CD14-positive monocyte (primary cell): ENCODE data around the gene ZNFX1. TPM values are rescaled to one million over a fixed set of nuclear protein-coding genes. Genes with fewer than 3 reads are reported as not detected.
A peak's percentile ranks its signal among the peaks of the same experiment; 100 is the strongest.

Source experiments
- DNase-seq, 3 donors: peaks; one replicate each; pipeline ENCODE4 v3.0.0-alpha.2; 2011 to 2022
- H2AFZ ChIP-seq: 2 replicates; pipeline ENCODE4 v1.6.0; 2012; ENCODE audit warnings: mild to moderate bottlenecking, low read depth, low read length, inconsistent platforms; ENCODE audit not compliant: insufficient read depth, poor library complexity, severe bottlenecking
- H3K27ac ChIP-seq, 2 donors: 1 replicate in 1 of 2; 2 replicates in 1 of 2; pipeline ENCODE4 v1.5.1; 2012 to 2013; ENCODE audit warnings: low read length in 2 of 2, control low read depth in 1 of 2, inconsistent platforms in 1 of 2, low read depth in 1 of 2, mild to moderate bottlenecking in 1 of 2
- H3K27me3 ChIP-seq, 2 donors: one replicate each; pipeline versions ENCODE4 v1.6.0 to v1.6.1; 2011 to 2013; ENCODE audit warnings: low read length in 2 of 2; ENCODE audit not compliant: control insufficient read depth in 2 of 2, insufficient read depth in 2 of 2
- H3K36me3 ChIP-seq, 2 donors: replicated peaks in 1 of 2; 1 replicate in 1 of 2; 2 replicates in 1 of 2; pipeline versions ENCODE4 v1.5.1 to v1.6.1; 2012 to 2013; ENCODE audit warnings: low read length in 2 of 2, control low read depth in 1 of 2, inconsistent platforms in 1 of 2, mild to moderate bottlenecking in 1 of 2; ENCODE audit not compliant: insufficient read depth in 2 of 2, control insufficient read depth in 1 of 2
- H3K4me1 ChIP-seq, 2 donors: 1 replicate in 1 of 2; 2 replicates in 1 of 2; pipeline versions ENCODE4 v1.5.1 to v1.6.1; 2012 to 2013; ENCODE audit warnings: low read length in 2 of 2, control low read depth in 1 of 2, inconsistent platforms in 1 of 2, mild to moderate bottlenecking in 1 of 2, moderate library complexity in 1 of 2; ENCODE audit not compliant: insufficient read depth in 2 of 2, control insufficient read depth in 1 of 2
- H3K4me2 ChIP-seq: replicated peaks from 2 replicates; pipeline ENCODE3; 2012; ENCODE audit warnings: low read length, moderate library complexity, mild to moderate bottlenecking; ENCODE audit not compliant: poor library complexity, severe bottlenecking; ENCODE audit errors: extremely low read depth
- H3K4me3 ChIP-seq, 3 experiments: fragments of 200-600 bp in 1 of 3; sonication (generic) in 1 of 3; replicated peaks in 1 of 3; 1 replicate in 2 of 3; 2 replicates in 1 of 3; pipeline ENCODE4 v1.5.1; 2011 to 2013; ENCODE audit warnings: low read length in 3 of 3, mild to moderate bottlenecking in 3 of 3, control low read depth in 2 of 3, low read depth in 2 of 3, inconsistent platforms in 1 of 3, moderate library complexity in 1 of 3
- H3K79me2 ChIP-seq: 2 replicates; pipeline ENCODE4 v1.6.0; 2012; ENCODE audit warnings: mild to moderate bottlenecking, control low read depth, inconsistent platforms, low read length, moderate library complexity; ENCODE audit not compliant: insufficient read depth
- H3K9ac ChIP-seq: 2 replicates; pipeline ENCODE4 v1.6.0; 2017; ENCODE audit warnings: low read length, mild to moderate bottlenecking; ENCODE audit not compliant: insufficient read depth, poor library complexity, severe bottlenecking
- H3K9me3 ChIP-seq, 2 donors: replicated peaks in 1 of 2; 1 replicate in 1 of 2; 2 replicates in 1 of 2; pipeline versions ENCODE4 v1.5.1 to v1.6.1; 2012 to 2013; ENCODE audit warnings: low read length in 2 of 2, control low read depth in 1 of 2; ENCODE audit not compliant: control insufficient read depth in 1 of 2, insufficient read depth in 1 of 2
- H4K20me1 ChIP-seq: 2 replicates; pipeline ENCODE4 v1.6.0; 2012; ENCODE audit warnings: mild to moderate bottlenecking, low read length, control low read depth, moderate library complexity; ENCODE audit not compliant: insufficient read depth
- H3K27ac Mint-ChIP-seq, 7 donors: one replicate each; pipeline ENCODE4 v1.8.0; 2020; ENCODE audit warnings: mild to moderate bottlenecking in 7 of 7, mixed read lengths in 7 of 7, moderate library complexity in 6 of 7, inconsistent platforms in 2 of 7
- H3K27me3 Mint-ChIP-seq, 3 donors: one replicate each; pipeline ENCODE4 v1.8.0; 2021 to 2022; ENCODE audit warnings: low read depth in 3 of 3, mild to moderate bottlenecking in 3 of 3, mixed read lengths in 3 of 3, moderate library complexity in 3 of 3, inconsistent platforms in 1 of 3
- H3K36me3 Mint-ChIP-seq, 2 donors: one replicate each; pipeline ENCODE4 v1.8.0; 2020; ENCODE audit warnings: mixed read lengths in 2 of 2, inconsistent platforms in 1 of 2, mild to moderate bottlenecking in 1 of 2
- H3K4me1 Mint-ChIP-seq: one replicate; pipeline ENCODE4 v1.8.0; 2020; ENCODE audit warnings: mild to moderate bottlenecking, mixed read lengths
- H3K4me3 Mint-ChIP-seq, 2 donors: one replicate each; pipeline ENCODE4 v1.8.0; 2020; ENCODE audit warnings: mild to moderate bottlenecking in 2 of 2, mixed read lengths in 2 of 2, moderate library complexity in 1 of 2
- H3K9me3 Mint-ChIP-seq, 7 donors: one replicate each; pipeline ENCODE4 v1.8.0; 2020 to 2022; ENCODE audit warnings: mixed read lengths in 7 of 7, mild to moderate bottlenecking in 6 of 7, moderate library complexity in 6 of 7, inconsistent platforms in 2 of 7
- WGBS: methylation state at CpG from one replicate; pipeline ENCODE4 v1.1.5; 2013; ENCODE audit warnings: missing lambda C conversion rate; ENCODE audit not compliant: insufficient coverage; 5-methylcytosine and 5-hydroxymethylcytosine counted together
- intact Hi-C, 2 donors: fragments of 100-400 bp; cut with micrococcal nuclease; formaldehyde crosslinking; loops; one replicate each; pipeline versions ENCODE4 v1.15.0 to v1.15.1; 2023
- polyA plus RNA-seq, 3 donors: library from polyadenylated mRNA; depleted of rRNA in 1 of 3; unstranded in 2 of 3; stranded (reverse) in 1 of 3; fragments of 300-500 nt in 2 of 3; fragments of >200 nt in 1 of 3; fragmentation: Illumina TruSeq in 2 of 3; gene quantifications; 1 replicate in 2 of 3; 2 replicates in 1 of 3; pipeline ENCODE4 v1.2.3, GENCODE V29; 2012 to 2021
- TF ChIP-seq, protein P1 (sequence below): fragments of 200-600 bp; IDR thresholded peaks from one replicate; pipeline ENCODE4 v1.8.0; 2022; ENCODE audit warnings: antibody characterized with exemption, mild to moderate bottlenecking

ZNFX1 gene
- polyA plus RNA-seq, 3 donors: 11.4 to 23.2 (median 13.3) TPM

DNA sequence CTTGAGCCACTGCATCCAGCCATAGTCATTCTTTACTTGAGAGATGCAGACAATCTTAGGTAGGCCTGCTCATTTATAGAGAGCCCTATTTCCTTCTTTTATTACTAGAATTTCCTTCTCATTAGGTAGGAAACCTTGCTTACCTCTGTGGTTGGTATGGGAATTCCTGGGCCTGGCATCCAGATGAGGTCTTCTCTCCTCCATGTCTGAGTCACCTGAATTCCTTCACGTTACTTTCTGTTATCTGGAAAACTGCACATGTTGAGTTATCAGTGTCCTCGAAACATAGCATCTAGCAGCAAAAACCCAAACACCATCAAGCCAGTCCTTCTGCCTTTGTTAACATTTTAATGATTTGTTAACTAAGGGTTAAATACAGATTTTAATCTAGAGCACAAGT, 2.2 kb downstream of the ZNFX1 start:
- H3K9me3 ChIP-seq: peaks cover 6 to 10% of the 10 kb centered on the region in 2 donors
- H3K4me2 ChIP-seq: peak overlapping the region; percentile 95
- H3K4me1 ChIP-seq: peaks cover 41 to 50% of the 10 kb centered on the region in 2 donors
- Mint-ChIP-seq H3K27ac (peak overlapping the region in 5 of 7 donors; percentile 7 to 98 (median 75)), H3K36me3 (peaks cover 41 to 66% of the 10 kb centered on the region in 2 donors), H3K27me3 (peaks cover 0 to 2% (median 0%) of the 10 kb centered on the region in 3 donors), H3K4me3 (no peak overlapping the region), H3K9me3 (peaks cover 5 to 19% (median 15%) of the 10 kb centered on the region in 7 donors), H3K4me1 (peaks cover 44% of the 10 kb centered on the region)
- H2AFZ ChIP-seq: no peak overlapping the region
- H3K27ac ChIP-seq: peak overlapping the region in 1 of 2 donors; percentile 94
- peak overlapping the region in 1 of 3 experiments; percentile 92 for H3K4me3 ChIP-seq
- H4K20me1 ChIP-seq: peaks cover 74% of the 10 kb centered on the region
- no CpG with 5 or more reads among the region's 2 CpGs for WGBS
- intact Hi-C loops: no loop called here
- no peaks in the 10 kb centered on the region for H3K27me3 ChIP-seq
- H3K79me2 ChIP-seq: peaks cover 92% of the 10 kb centered on the region
- TF ChIP-seq, protein P1, sequence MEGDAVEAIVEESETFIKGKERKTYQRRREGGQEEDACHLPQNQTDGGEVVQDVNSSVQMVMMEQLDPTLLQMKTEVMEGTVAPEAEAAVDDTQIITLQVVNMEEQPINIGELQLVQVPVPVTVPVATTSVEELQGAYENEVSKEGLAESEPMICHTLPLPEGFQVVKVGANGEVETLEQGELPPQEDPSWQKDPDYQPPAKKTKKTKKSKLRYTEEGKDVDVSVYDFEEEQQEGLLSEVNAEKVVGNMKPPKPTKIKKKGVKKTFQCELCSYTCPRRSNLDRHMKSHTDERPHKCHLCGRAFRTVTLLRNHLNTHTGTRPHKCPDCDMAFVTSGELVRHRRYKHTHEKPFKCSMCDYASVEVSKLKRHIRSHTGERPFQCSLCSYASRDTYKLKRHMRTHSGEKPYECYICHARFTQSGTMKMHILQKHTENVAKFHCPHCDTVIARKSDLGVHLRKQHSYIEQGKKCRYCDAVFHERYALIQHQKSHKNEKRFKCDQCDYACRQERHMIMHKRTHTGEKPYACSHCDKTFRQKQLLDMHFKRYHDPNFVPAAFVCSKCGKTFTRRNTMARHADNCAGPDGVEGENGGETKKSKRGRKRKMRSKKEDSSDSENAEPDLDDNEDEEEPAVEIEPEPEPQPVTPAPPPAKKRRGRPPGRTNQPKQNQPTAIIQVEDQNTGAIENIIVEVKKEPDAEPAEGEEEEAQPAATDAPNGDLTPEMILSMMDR: no peak
- H3K9ac ChIP-seq: no peak overlapping the region
- peaks cover 48 to 57% of the 10 kb centered on the region in 2 donors for H3K36me3 ChIP-seq
- DNase-seq: no peak

DNA sequence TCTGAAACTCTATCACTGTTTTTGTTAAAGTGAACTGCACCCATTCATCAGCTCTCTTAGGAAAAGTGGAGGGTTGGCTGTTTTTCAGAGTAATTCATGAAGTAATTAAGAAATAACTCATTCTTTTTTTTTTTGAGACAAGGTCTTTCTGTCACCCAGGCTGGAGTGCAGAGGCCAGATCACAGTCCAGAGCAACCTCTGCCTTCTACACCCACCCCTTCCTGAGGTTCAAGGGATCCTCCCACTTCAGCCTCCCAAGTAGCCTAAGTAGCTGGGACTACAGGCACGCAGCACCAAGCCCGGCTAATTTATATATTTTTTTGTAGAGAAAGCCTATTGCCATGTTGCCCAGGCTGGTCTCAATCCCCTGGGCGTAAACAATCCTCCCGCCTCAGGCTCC, 2.6 kb downstream of the ZNFX1 start:
- Mint-ChIP-seq H3K9me3 (peaks cover 1 to 15% (median 11%) of the 10 kb centered on the region in 7 donors), H3K27ac (peak overlapping the region in 2 of 7 donors; percentile 83 to 98), H3K36me3 (peaks cover 41 to 66% of the 10 kb centered on the region in 2 donors), H3K4me3 (no peak overlapping the region), H3K27me3 (peaks cover 0 to 2% (median 0%) of the 10 kb centered on the region in 3 donors), H3K4me1 (peaks cover 47% of the 10 kb centered on the region)
- no peak for DNase-seq
- intact Hi-C loops: no loop called here
- H3K9me3 ChIP-seq: peaks cover 2 to 6% of the 10 kb centered on the region in 2 donors
- no peak overlapping the region for H3K4me2 ChIP-seq
- TF ChIP-seq, protein P1: no peak
- peaks cover 48 to 57% of the 10 kb centered on the region in 2 donors for H3K36me3 ChIP-seq
- no peak overlapping the region for H2AFZ ChIP-seq
- peak overlapping the region in 1 of 2 donors; percentile 94 for H3K27ac ChIP-seq
- 100% methylated on average over 2 of the region's 4 CpGs for WGBS
- peaks cover 74% of the 10 kb centered on the region for H4K20me1 ChIP-seq
- no peaks in the 10 kb centered on the region for H3K27me3 ChIP-seq
- no peak overlapping the region for H3K9ac ChIP-seq
- peaks cover 36 to 51% of the 10 kb centered on the region in 2 donors for H3K4me1 ChIP-seq
- peaks cover 92% of the 10 kb centered on the region for H3K79me2 ChIP-seq
- H3K4me3 ChIP-seq: no peak overlapping the region
